GM10847 (cell line): ENCODE data around the gene FAM20C.

ENCODE experiments used
- POLR2A ChIP-seq: IDR thresholded peaks from 2 replicates; pipeline ENCODE4 v1.6.1; 2011; ENCODE audit not compliant: insufficient read length; ENCODE audit errors: extremely low read depth

The FAM20C gene

DNA sequence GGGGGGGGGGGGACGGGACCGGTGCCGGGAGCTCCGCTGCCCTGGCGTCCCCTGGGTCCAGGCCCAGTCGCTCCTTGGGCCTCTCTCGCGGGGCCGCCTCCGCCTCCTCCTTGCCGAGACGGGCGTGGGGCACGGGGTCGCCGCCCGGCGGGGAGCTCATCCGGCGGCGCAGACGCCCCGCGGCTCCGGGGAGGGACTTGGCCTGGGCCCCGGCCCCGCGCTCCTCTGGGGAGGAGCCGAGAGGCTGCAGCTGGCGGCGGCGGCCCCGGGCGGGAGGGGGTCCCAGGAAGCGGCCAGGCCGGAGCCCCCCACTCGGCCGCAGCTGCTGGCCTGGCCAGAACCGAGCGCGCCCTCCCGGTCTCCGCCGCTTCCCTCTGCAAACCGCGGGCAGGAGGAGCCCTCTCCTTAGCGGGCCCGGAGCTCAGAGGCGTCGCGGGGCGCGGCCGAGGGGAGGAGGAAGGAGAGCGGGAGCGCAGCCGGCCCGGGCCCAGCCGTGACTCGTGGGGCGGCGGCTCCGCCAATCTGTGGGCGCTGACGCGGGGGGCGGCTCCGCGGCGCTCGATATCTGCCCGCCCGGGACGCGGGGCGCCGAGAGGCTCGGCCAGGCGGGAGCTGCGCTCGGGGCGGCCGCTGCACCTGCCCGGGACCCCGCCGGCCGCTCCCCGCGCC lies at the start of gene FAM20C:
TSS of gene FAM20C (plus strand) at position 591 of the 669 bp plus-strand sequence. CDS start 629 bp downstream, outside the sequence.
- no peak for TF ChIP-seq POLR2A

DNA sequence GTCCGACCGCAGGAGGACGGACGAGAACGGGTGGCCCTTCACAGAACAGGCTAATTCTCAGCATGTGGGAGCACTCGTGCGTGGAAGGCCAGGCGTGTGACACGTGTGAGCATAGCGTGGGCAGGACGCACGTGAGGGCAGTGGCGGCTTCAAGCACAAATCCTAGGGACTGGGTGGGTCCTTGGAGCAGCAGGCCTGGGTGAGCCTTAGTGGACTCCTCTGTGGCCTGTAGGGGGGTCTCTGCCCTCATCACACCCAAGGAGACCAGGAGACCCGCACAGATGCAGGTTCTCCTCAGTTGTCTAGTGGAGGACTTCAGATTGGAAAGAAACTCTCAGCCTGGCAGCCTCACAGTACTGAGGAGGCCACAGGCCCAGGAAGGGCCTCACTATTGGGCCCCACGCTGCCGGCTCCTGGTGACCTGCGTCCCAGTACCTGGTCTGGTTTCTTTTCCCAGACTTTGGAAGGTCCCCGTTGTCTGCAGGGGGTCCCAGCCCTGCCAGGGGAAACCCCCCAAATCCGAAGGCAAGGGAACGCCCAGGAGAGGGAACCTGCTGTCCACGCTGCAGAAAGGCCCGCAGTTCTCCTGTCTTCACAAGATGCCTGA lies 49.1 kb upstream of the FAM20C start:
- TF ChIP-seq POLR2A = no peak

DNA sequence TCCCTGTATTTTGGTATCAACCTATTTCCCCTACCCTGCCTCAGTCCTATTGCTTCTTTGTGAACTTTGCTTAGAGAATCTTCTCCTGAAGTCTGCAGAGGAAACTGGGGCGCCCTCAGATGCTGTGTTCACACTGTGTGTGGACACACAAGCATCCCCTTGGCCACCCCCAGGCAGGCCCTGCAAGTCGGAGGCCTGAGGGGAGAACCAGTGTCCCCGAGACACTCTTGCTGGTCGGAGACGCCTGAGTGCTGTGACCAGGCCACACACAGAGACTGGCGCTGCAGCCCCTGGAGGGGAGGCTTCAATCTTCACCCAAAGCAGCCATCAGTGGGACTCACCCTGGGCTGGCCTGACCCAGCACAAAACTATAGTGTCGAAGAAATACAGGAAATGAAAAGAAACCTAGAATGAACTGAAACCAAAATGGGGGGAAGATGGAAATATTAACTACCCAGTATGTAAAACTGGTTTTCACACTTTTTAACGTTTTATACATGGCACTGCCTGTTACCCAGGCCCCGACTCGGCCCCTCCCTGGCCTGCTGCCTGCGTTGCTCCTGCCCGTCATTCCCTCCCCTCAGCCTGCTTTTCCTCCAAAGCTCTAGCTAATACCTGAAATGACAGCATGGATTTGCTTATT lies 48.4 kb upstream of the FAM20C start:
- TF ChIP-seq POLR2A = no peak

DNA sequence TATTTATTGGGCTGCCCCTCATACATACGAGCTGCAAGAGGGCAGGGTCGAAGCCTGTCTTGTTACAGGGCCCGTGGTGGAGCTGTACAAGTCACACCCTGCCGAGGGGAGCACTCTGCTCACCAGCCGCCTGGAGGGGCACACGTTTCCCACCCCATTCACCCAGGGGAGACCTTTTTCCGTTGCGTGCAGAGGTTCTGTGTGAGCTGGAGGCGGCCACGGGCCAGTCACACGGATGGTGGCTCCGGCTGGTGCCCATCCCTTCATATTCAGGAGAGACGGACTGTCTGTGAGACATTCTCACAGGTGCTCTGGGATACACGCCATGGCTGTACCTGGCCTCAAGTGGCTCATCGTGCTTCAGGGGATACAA lies 47.9 kb upstream of the FAM20C start:
- no peak for TF ChIP-seq POLR2A

DNA sequence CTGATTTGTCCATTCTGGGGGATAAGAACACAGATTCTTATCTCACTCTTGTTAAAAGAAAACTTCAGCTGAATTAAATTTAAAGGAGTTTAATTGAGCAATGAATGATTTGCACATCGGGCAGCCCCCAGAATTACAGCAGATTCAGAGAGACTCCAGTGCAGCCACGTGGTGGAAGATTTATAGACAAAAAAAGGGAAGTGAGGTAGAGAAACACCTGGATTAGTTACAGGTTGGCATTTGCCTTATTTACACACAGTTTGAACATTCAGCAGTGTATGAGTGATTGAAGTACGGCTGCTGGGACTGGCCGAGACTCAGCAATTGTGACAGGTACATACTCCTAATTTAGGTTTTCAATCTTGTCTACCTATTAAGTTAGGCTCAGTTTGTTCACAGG lies 46.5 kb upstream of the FAM20C start:
- no peak for TF ChIP-seq POLR2A

DNA sequence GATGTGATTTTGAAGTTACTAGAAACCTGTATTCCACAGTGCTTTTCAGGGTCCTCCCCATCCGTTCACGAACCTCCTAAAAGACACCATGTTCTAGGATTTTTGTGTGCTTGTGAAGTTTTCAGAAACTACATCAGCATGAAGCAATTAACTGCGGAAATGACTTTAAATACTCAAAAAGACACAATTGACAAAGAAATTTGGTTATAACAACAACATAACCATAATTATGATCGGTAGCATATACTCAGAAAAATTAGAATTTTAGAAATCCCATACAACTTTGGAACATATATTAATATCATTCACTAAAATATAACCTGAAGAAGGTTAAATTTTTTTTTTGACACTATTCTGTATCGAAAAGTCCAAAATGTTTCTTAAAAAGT lies 43.8 kb upstream of the FAM20C start:
- TF ChIP-seq POLR2A = no peak

DNA sequence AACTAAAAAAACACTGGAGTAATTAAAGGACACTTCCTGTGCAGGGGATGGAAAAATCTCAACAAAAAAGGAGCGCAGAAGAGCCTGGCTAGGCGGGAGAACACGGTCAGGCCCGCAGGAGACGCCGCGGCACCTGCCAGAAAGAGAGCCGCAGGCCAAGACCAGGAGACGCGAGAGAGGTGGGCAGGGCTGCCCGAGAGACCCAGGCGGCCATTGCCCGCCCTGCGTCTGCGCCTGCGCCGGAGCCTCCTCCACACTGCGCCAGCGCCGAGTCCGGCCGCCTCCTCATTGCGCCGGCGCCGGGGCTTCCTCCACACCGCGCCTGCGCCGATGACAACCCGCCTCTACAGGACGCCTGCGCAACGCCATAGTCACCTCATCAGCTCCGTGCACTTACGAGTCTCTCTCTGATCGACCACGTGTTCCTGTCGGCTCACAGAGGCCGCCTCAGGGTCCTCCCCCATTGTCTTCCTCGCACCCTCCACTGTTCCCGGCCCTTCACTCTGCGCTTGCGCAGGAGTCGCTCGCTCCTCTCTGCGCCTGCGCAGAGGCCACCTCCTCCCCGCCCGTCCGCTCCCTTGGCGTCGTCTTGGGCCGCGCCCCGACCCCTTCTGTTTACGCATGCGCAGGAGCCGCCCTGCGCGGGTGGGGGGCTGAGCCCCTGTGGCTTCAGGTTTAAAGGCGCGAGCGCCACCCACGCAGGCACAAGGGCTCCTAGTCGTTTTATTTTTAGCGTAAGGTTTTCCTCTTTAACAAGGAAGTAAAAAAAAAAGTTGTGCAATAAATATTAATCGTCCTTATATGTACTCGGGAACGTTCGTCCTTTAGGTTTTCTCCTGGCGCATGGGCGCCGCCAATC lies 43.2 kb upstream of the FAM20C start:
- TF ChIP-seq POLR2A = peak; percentile 88

DNA sequence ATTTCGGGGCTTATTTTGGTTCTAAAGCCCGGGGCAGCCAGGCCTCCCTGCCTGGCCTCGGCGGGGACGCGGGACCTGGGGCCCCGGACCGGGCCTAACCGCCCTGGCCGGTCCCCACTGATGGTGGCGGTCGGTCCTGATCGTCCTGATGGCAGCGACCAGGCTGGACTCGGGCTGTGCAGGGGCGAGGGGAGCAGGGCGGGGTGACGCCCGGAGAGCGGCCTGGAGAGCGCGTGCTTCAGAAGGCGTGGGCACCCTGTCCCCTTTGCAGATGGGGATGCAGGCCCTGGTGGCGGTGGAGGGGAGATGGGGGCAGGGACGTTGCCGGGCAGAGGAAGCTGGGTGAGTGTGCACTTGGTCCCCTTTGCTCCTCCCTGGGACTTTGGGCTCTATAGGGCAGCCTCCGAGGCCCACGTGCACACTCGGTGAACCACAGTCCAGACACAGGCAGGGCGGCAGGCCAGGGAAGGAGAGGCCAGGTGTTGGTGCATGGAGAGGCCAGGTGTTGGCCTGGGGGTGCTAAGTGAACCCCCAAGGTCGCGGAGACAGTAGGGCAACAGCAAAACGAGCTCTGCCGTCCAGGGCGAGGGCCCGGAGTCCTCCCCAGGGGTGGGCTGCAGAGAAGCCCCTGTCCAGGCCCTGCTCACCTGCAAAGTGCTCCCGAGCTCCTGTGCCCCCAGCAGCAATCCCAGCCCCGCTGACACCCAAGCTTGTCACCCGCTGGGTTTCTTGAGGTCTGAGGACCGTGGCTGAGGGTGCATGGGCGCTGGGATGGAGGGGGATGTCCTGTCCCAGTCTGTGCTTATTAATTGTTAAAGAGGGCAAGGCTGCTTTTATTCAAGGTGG lies 42.4 kb upstream of the FAM20C start:
- no peak for TF ChIP-seq POLR2A

DNA sequence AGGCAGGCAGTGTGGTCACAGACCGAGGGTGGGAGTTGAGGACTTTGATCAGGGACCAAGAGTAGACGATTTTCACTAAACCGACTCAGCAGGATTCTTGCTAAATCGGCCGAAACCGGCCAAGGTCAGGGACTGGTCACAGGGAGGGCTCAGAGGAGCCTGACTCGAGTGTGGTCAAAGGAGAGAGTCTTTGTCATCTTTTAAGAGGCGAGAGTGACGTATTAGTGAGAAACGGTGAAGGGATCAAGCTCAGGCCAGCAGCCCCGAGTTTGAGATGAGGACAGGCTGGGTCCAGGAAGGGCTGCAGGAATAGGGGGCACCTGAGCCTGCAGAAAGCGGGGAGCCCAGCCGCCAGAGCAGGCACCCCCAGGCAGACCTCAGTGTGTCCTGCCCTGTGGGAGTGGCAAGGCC lies 41.6 kb upstream of the FAM20C start:
- no peak for TF ChIP-seq POLR2A

DNA sequence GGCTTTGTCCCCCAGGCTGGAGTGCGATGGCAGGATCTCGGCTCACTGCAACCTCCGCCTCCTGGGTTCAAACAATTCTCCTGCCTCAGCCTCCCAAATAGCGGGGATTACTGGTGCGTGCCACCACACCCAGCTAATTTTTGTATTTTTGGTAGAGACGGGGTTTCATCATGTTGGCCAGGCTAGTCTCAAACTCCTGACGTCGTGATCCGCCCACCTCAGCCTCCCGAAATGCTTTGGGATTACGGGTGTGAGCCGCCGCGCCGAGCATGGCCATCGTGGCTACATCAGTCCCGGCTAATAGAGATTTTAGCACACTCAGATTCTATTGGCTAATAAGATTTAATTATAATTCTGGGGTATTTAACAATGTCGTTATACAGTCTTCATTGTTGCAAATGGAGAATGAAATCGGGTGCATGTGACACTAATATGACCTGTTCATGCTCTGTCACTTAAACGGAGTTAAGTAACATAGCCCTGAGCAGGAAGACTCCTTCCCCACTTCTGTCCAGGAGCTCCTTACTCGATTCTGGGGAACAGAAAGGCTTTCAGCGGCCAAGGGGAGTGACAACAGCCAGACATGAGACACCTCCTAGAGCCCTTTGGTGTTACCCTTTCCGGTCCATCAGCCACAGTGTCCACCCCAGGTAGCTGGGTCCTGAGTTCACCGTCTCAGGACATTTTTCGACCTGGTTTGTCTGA lies 40.9 kb upstream of the FAM20C start:
- TF ChIP-seq POLR2A = no peak

DNA sequence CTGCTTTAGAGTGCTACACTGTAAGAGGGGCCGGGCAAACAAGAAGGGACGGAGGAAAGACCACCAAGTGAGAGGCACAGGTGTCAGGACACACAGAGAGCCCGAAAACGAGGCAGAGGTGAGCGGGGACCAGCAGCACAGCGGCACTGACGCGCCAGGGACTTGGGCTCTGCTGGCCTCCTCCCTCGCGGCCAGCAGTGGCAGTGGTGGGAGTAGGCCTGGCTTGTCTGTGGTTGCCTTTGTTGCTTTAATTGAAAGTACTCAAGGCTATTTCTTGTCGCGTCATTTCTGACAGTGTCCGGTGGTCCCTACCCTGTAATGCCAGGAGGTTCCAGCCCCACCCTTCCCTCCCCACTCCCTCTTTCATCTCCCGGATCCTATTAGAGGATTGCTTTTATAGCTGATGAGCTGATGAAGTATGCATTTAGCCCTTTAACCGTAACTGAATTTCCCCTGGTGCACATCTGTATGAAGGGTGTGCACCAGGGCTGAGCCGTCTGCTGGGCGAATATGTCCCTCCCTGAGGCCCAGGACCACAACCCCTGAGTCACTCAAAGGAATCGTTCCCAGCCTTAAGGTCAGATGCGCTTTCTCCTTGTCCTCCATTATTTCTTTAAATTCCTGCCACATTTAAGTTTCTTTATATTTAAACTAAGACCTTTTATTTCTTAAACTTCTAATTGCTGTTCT lies 39.5 kb upstream of the FAM20C start:
- TF ChIP-seq POLR2A = no peak

DNA sequence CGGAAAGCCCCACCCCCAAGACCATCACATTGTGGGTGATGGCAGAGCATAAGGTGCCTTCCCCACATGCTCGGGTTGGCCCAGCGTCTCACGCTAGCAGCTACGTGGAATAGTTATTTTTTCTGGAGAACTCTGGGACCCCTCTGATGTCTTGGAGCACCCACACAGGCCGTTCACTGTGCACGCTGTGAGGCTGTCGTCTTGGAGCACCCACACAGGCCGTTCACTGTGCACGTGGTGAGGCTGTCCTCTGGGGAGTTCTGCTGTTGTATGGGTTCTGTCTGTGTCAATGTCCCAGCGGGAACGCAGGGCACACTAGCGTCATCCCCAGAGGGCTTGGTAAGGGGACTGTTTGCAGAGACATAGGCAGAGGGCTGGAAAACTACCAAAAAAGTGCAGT lies 38.8 kb upstream of the FAM20C start:
- no peak for TF ChIP-seq POLR2A

DNA sequence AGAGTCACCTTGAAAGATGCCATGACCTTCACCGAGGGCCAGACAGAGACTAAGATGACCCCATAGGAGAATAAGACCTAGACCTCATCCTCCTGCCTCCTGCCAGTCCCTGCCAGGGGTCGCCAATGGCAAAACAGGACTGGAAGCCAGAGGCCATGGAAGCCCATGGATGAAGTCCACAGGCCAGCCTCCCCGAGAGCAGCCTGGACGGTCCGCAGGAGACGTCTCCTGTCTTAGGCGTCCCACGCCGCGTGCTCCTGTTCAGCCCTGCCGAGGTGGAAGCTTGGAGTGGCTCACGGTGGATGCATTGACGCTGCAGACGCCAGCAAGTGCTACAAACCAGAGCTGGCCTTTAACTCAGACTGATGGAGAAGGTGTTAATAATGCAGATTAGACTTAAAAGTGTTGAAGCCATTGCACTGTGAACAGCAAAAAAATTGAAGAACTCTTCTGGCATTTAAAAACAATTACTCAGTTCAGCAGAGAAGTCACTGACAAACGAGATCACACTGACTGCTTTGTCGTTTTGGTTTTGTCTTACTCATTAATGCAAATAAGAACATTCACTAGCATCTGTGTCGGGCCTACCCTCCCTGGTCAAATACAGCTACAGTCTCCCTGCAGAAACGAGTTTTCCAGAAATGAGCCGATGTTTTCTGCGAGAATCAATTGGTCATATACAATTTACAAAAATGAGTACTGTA lies 38.1 kb upstream of the FAM20C start:
- no peak for TF ChIP-seq POLR2A
